NCI-H2227 (cell line): ENCODE results near the gene TEX26.

Experiments used
- DNase-seq: peaks from one replicate; lab custom pipeline; 2025; ENCODE audit not compliant: unreplicated experiment; lab: John Stamatoyannopoulos, UW

TEX26 gene

GRCh38 chr13:30974350-30974749, 41.9 kb downstream of the TEX26 start:
- DNase-seq, result no peak

- DNase-seq, result no peak
Observed at GRCh38 chr13:30976025-30976424, 43.6 kb downstream of the TEX26 start.

GRCh38 chr13:30978981-30979956, 46.8 kb downstream of the TEX26 start:
- DNase-seq, result no peak

- no peak for DNase-seq
Observed at GRCh38 chr13:30982506-30982905, 50.0 kb downstream of the TEX26 start.

- DNase-seq, result no peak
Observed at GRCh38 chr13:30982906-30983305, 50.5 kb downstream of the TEX26 start.

GRCh38 chr13:30983431-30983830, 51.0 kb downstream of the TEX26 start:
- DNase-seq, result no peak

GRCh38 chr13:30984620-30985019, 52.2 kb downstream of the TEX26 start:
- no peak for DNase-seq

GRCh38 chr13:30985637-30986205, 53.3 kb downstream of the TEX26 start:
- DNase-seq, result no peak

GRCh38 chr13:30991184-30991583, 58.7 kb downstream of the TEX26 start:
- no peak for DNase-seq

GRCh38 chr13:30991922-30992321, 59.5 kb downstream of the TEX26 start:
- DNase-seq, result no peak

- DNase-seq, result no peak
Observed at GRCh38 chr13:30995331-30995730, 62.9 kb downstream of the TEX26 start.

GRCh38 chr13:30997697-30998096, 65.2 kb downstream of the TEX26 start:
- peak; percentile 67 for DNase-seq

GRCh38 chr13:30998136-30999088, 66.0 kb downstream of the TEX26 start:
- DNase-seq, result peak; percentile 36

GRCh38 chr13:31000889-31001288, 68.4 kb downstream of the TEX26 start:
- DNase-seq, result no peak

GRCh38 chr13:31001647-31002046, 69.2 kb downstream of the TEX26 start:
- DNase-seq, result no peak

- DNase-seq, result no peak
Observed at GRCh38 chr13:31005066-31005465, 72.6 kb downstream of the TEX26 start.

- DNase-seq, result no peak
Observed at GRCh38 chr13:31007417-31007816, 75.0 kb downstream of the TEX26 start.

GRCh38 chr13:31008400-31009115, 76.1 kb downstream of the TEX26 start:
- no peak for DNase-seq

GRCh38 chr13:31009166-31009565, 76.7 kb downstream of the TEX26 start:
- no peak for DNase-seq

GRCh38 chr13:31010296-31010695, 77.8 kb downstream of the TEX26 start:
- no peak for DNase-seq
